Vein endothelial cell (primary cell): Measurements from ENCODE around the gene IQCK. TPM values are rescaled to one million over a fixed set of nuclear protein-coding genes. Genes with fewer than 3 reads are reported as not detected.

Experiments used
- small RNA-seq: library from RNA; depleted of rRNA; stranded (forward); fragments of <200 nt; gene quantifications from one replicate; pipeline ENCODE3, GENCODE V24; 2012
- total RNA-seq: library from RNA; depleted of rRNA; stranded (reverse); fragments of >200 nt; gene quantifications from 2 replicates; pipeline ENCODE4 v1.2.3, GENCODE V29; 2012

IQCK gene
- 15.7 and 16.0 TPM in 2 replicates for total RNA-seq

GRCh38 chr16:19717741-19718623 lies at the start of gene IQCK, which contains the start of gene KNOP1:
TSS of gene IQCK (plus strand) at chr16:19718271. CDS start at chr16:19718307, 36 bp downstream.
TSS of gene KNOP1 (minus strand) at chr16:19718227. CDS start at chr16:19715035, 3,192 bp downstream.

GRCh38 chr16:19884611-19885450 lies 166.8 kb downstream of the IQCK start, which contains the start of gene GPRC5B:
TSS of gene GPRC5B (minus strand) at chr16:19884848. CDS start at chr16:19872845, 12,003 bp downstream.

Small RNAs within 50 kb of the gene (small RNA-seq; reads per million reads assigned to genes)
- not detected for gene LARP7P2

Other genes with a start within 250 kb of the IQCK start
- 53.9 and 54.5 TPM in 2 replicates for gene GDE1, start 196.2 kb upstream of the IQCK start, total RNA-seq
- gene CCP110, start 194.3 kb upstream of the IQCK start, total RNA-seq: 8.2 and 17.4 TPM in 2 replicates
- 54.5 and 69.4 TPM in 2 replicates for gene VPS35L, start 162.6 kb upstream of the IQCK start, total RNA-seq
- gene KNOP1, start within 50 bp of the IQCK start, total RNA-seq: 16.0 and 18.0 TPM in 2 replicates
- 23.1 and 24.8 TPM in 2 replicates for gene GPRC5B, start 166.6 kb downstream of the IQCK start, total RNA-seq